ENCODE data around the gene PRR14L.
"Not testable (repeated sequence)": the region's sequence is repeated elsewhere in the genome, so short reads cannot be mapped to it uniquely, and the experiment has no call there.

PRR14L gene

DNA sequence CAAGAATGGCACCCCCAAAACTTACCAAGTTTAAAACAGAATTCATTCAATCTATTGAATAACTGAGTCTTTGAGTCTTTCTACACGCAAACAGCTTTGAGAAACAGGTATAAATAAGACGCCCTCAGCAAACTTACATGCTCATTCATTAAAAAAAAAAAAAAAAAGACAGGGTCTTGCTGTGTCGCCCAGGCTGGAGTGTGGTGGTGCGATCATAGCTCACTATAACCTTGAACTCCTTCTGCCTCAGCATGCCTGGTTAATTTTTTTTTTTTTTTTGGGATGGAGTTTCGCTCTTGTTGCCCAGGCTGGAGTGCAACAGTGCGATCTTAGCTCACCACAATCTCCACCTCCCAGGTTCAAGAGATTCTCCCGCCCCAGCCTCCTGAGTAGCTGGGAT is 6.1 kb downstream of the PRR14L start:
- CTCF ChIA-PET: no interaction called here
- DNase-seq (ENCODE audit: extremely low spot score): no peak
- no peak for TF ChIP-seq SP1 (IDR thresholded peaks at IDR 0.05)
- no peak for TF ChIP-seq TARDBP (IDR thresholded peaks at IDR 0.05)
- no peak for TF ChIP-seq ARNT (IDR thresholded peaks at IDR 0.05)
- no peak for TF ChIP-seq ELF4 (IDR thresholded peaks at IDR 0.05)
- no peak for TF ChIP-seq ZNF384 (IDR thresholded peaks at IDR 0.05)
- TF ChIP-seq CTBP1 (IDR thresholded peaks at IDR 0.05; ENCODE audit: borderline replicate concordance): no peak
- no peak for TF ChIP-seq HDGF (IDR thresholded peaks at IDR 0.05; ENCODE audit: borderline replicate concordance)
- TF ChIP-seq FOXM1 (IDR thresholded peaks at IDR 0.05; ENCODE audit: borderline replicate concordance): no peak
- no peak for TF ChIP-seq FOXK2 (IDR thresholded peaks at IDR 0.05)
- TF ChIP-seq PKNOX1 (IDR thresholded peaks at IDR 0.05): no peak
- no peak for TF ChIP-seq LEF1 (IDR thresholded peaks at IDR 0.05; ENCODE audit: borderline replicate concordance)
- no peak for TF ChIP-seq NFRKB (IDR thresholded peaks at IDR 0.05)
- no peak for TF ChIP-seq SUZ12 (IDR thresholded peaks at IDR 0.05)
- TF ChIP-seq L3MBTL2 (conservative IDR thresholded peaks at IDR 0.05): no peak
- no peak for TF ChIP-seq FOXA1 (IDR thresholded peaks at IDR 0.05)
- no peak for TF ChIP-seq BHLHE40 (IDR thresholded peaks at IDR 0.05; ENCODE audit: borderline replicate concordance)
- POLR2A ChIA-PET: interaction anchor here (1.0 to 2.3 kb wide), 2 partner anchors 10 to 67 kb away, joined by 3 to 16 read pairs; partner anchors contain the start of gene DEPDC5

GRCh38 chr22:31742682-31743081 is 7.2 kb downstream of the PRR14L start:
- TF ChIP-seq FOXM1 (IDR thresholded peaks at IDR 0.05; ENCODE audit: borderline replicate concordance) (no peak), FOXA1 (IDR thresholded peaks at IDR 0.05) (no peak), TARDBP (IDR thresholded peaks at IDR 0.05) (no peak)
- POLR2A ChIA-PET: no interaction called here
- CTCF ChIA-PET: no interaction called here
- DNase-seq (ENCODE audit: extremely low spot score): no peak

DNA sequence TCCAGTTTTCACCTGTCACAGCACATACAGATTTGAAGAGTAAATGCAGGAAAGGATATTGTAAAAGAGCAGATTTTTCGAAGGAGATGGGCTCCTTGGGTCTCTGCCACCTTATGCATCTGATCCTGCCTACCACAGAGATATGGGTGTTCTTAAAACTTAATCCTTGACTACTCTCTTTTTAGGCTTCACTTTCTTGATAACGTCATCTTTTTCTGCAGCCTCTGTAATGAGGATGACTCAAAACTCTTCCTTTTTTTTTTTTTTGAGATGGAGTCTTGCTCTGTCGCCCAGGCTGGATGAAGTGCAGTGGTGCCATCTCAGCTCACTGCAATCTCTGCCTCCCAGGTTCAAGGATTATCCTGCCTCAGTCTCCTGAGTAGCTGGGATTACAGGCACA is 7.8 kb downstream of the PRR14L start:
- TF ChIP-seq ARNT (IDR thresholded peaks at IDR 0.05) (no peak), PKNOX1 (IDR thresholded peaks at IDR 0.05) (no peak), CTBP1 (IDR thresholded peaks at IDR 0.05; ENCODE audit: borderline replicate concordance) (no peak), FOXA1 (IDR thresholded peaks at IDR 0.05) (no peak), SP1 (IDR thresholded peaks at IDR 0.05) (no peak), LEF1 (IDR thresholded peaks at IDR 0.05; ENCODE audit: borderline replicate concordance) (no peak), BHLHE40 (IDR thresholded peaks at IDR 0.05; ENCODE audit: borderline replicate concordance) (no peak), FOXM1 (IDR thresholded peaks at IDR 0.05; ENCODE audit: borderline replicate concordance) (no peak), ZNF384 (IDR thresholded peaks at IDR 0.05) (no peak), TARDBP (IDR thresholded peaks at IDR 0.05) (no peak), L3MBTL2 (conservative IDR thresholded peaks at IDR 0.05) (no peak)
- DNase-seq (ENCODE audit: extremely low spot score): no peak
- ChIA-PET POLR2A (no interaction called here), CTCF (no interaction called here)

DNA sequence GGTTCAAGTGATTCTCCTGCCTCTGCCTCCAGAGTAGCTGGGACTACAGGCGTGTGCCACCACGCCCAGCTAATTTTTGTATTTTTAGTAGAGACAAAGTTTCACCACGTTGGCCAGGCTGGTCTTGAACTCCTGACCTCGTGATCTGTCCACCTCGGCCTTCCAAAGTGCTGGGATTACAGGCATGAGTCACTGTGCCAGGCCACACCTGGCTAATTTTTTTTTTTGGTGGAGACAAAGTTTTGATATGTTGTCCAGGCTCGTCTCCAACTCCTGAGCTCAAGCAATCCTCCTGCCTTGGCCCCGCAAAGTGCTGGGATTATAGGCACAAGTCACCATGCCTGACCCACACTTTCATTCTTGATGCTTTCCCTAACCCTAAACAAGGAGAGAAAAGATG is 9.6 kb downstream of the PRR14L start:
- POLR2A ChIA-PET: interaction anchor here (2.2 kb wide), 1 partner anchor 13 kb away, joined by 18 read pairs; the partner anchor contains the start of gene DEPDC5
- CTCF ChIA-PET; DNase-seq (ENCODE audit: extremely low spot score): not testable (repeated sequence)

DNA sequence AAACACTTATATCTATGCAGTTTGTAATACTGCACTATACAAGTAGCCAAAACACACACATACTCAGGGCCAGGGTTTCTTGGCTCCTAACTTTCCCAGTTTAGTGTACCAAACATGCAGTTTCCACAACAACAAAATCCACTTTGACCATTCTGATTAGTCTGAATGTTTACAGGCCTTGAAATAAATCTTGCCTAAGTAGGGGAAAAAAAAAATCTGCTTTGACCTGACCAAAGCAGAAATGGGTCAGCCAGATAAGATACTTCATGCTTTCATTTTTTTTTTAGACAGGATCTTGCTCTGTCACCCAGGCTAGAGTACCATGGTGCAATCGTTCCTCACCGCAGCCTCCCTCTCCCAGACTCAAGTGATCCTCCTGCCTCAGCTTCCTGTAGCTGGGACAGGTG is 10.1 kb downstream of the PRR14L start:
- DNase-seq (ENCODE audit: extremely low spot score): no peak

DNA sequence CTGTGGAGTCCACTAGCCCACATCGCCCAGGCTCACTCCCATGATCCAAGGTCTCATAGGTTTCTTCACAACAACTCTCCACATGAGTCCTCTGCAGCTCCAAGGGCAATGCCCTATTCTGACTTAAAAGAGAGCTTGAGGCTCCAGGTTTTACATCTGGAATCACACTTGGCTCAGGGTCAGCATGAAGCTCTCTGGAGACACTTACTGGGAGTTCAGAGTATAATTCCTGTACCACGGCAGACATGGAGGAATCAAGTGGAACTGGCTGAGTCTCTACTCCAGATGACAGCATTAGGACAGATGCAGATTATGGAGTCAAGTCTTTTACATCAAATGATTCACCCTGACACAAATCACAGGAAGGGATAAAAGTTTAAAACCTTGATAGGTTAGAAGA is 11.4 kb downstream of the PRR14L start:
- POLR2A ChIA-PET: interaction anchor here (2.2 kb wide), 1 partner anchor 14 kb away, joined by 18 read pairs; the partner anchor contains the start of gene DEPDC5
- no peak for TF ChIP-seq SUZ12 (IDR thresholded peaks at IDR 0.05)
- no peak for TF ChIP-seq PKNOX1 (IDR thresholded peaks at IDR 0.05)
- TF ChIP-seq CTBP1 (IDR thresholded peaks at IDR 0.05; ENCODE audit: borderline replicate concordance): no peak
- no peak for DNase-seq (ENCODE audit: extremely low spot score)
- CTCF ChIA-PET: interaction anchor here (1.3 kb wide), 1 partner anchor 232 kb away, joined by 3 read pairs; no protein-coding TSS in a partner anchor

More for the DNA sequence above, 10.1 kb downstream of the PRR14L start:
- CTCF ChIA-PET: interaction anchor here (0.8 to 1.3 kb wide), 2 partner anchors 10 to 231 kb away, joined by 3 read pairs; no protein-coding TSS in a partner anchor
- TF ChIP-seq ARNT (IDR thresholded peaks at IDR 0.05) (no peak), SP1 (IDR thresholded peaks at IDR 0.05) (no peak), FOXK2 (IDR thresholded peaks at IDR 0.05) (no peak), CTBP1 (IDR thresholded peaks at IDR 0.05; ENCODE audit: borderline replicate concordance) (no peak), PKNOX1 (IDR thresholded peaks at IDR 0.05) (no peak), ELF4 (IDR thresholded peaks at IDR 0.05) (no peak), HDGF (IDR thresholded peaks at IDR 0.05; ENCODE audit: borderline replicate concordance) (no peak), TARDBP (IDR thresholded peaks at IDR 0.05) (no peak), FOXA1 (IDR thresholded peaks at IDR 0.05) (no peak)
- POLR2A ChIA-PET: interaction anchor here (0.8 to 2.2 kb wide), 2 partner anchors 13 to 78 kb away, joined by 4 to 18 read pairs; partner anchors contain the start of genes DEPDC5 and PISD

All from HEK293T (cell line).